Stimulated activated CD4-positive, alpha-beta T cell treated with anti-CD3 and anti-CD28 coated beads, Interleukin-4, amount 100 ng/mL, for 24 hours (primary cell): ENCODE results near the gene ASXL1.
"Not testable (repeated sequence)": the region's sequence is repeated elsewhere in the genome, so short reads cannot be mapped to it uniquely, and the experiment has no call there.

ENCODE experiments used
- DNase-seq: peaks from one replicate; pipeline ENCODE4 v3.0.0-alpha.2; 2020

The ASXL1 gene

DNA sequence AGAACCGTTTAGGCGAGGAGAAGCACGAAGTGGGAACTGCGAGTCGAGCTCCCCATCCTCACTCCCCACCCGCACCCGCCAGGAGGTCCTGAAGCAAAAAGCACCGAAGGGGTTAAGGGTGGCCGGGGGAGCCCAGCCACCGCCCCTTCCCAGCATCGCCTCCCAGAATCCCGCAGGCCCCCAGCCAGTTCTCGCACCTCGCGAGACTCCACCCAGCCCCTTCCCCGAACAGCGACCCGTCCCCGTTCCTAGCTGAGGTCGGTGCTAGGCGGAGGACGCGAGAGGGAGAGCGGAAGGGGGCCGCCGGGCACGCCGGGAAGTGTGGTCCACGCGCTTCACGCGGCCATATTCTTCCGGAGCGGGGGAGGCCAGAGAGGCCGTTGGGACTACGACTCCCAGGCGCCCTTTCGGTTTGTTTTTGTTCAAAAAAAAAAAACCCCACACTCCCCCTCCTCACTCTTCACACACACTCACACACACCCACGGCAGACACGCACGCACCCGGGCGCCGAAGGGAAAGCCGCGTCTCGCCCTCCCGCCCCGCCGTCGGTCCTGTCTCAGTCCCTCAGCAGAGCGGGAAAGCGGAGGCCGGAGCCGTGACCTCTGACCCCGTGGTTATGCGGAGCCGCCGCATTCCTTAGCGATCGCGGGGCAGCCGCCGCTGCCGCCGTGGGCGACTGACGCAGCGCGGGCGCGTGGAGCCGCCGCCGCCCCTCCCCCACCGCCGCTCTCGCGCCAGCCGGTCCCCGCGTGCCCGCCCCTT, at the start of gene ASXL1:
Gene ASXL1 (plus strand): TSS at position 463 of the 763 bp plus-strand sequence. CDS start 445 bp downstream, outside the sequence.
- DNase-seq = peak; percentile 95

DNA sequence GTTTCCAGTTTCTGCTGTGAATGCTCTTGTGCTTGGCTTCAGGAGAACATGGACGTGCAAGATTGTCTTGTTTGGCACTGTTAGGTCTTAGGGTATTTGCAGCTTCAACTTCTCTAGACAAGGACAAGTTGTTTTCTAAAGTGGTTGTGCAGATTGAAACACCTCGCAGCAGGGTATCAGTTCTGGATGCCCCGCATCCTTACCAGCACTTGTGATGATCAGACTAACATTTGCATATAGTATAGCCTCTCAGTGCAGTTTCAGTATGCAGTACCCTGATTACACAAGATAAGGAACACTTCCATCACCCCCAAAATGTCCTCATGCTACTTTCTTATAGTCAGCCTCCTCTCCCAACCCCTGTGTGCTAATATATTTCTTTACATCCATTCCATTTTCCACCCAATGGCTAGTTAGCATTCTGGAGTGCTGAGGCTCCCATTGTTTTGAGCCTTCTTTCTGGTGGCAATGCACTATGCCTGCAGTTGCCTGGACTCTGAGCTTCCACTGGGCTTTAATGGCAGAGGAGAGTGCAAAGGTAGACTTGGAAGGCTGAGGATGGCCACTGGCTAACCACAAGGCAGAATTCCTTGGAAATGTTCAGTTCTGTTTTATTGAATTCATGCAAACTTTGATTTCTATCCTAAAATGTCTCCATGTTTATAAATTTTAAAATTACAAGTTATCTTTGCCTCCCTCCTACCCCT, 45.3 kb upstream of the ASXL1 start:
- no peak for DNase-seq

DNA sequence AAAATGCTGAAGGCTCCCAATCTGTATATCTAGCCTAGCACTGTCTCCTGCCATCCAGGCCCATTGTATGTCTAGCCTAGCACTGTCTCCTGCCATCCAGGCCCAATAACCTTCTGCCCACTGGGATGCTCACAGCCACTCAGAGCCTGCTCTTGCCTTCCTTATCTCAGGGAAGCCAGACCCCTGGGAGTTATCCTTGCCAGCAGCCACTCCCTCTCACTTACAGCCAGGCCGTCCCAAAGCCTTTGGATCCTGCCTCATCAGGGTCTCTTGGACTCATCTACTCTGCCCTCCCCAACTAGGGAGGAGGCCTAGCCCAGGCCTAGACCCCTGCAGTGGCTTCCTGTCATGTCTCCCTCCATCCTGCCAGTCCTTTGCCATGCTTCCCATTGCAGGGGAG, 43.4 kb upstream of the ASXL1 start:
- no peak for DNase-seq

DNA sequence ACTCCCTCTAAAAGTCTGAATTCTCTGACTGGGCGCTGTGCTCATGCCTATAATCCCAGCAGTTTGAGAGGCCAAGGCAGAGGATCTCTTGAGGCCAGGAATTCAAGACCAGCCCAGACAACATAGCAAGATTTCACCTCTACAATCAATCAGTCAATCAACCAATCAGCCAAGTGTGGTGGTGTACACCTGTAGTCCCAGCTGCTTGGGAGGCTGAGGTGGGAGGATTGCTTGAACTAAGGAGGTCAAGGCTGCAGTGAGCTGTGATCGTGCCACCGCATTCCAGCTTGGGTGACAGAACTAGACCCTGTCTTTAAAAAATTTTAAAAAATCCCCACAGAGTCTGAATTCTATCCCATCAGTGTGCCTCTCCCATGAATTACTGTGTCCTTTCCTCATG, 42.7 kb upstream of the ASXL1 start:
- DNase-seq = no peak

DNA sequence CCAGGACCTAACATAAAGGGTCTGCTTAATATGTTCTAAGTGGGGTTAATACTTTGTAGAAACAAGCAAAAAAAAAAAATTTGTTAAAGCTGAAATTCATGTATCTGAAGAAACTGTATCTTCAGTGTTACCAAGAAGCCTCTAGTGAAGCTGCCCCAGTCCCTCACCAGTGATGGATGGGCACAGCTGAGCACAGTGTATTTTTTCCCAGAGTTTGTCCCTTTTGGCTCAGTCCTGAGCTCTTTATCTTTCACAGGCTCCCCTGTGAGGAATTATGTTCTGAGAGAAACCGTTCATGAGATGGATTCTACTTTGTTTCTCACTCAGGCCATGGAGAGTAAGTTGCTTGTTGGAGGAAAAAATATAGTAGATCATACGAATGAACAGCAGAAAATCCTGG, 42.2 kb upstream of the ASXL1 start:
- no peak for DNase-seq

DNA sequence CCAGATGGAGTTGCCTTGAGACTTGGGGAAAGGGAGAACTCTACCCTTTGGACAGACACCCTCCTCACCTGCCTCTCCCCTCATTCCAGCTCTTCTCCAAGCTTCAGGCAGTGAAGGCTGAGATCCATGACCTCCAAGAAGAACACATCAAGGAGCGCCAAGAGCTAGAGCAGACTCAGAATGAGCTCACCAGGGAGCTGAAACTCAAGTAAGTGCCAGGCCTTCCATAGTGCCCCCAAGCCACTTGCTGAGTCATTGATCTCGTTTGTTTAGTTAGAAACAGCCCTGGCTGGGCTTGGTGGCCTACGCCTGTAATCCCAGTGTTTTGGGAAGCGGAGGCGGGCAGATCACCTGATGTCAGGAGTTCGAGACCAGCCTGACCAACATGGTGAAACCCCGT, 41.5 kb upstream of the ASXL1 start:
- no peak for DNase-seq

DNA sequence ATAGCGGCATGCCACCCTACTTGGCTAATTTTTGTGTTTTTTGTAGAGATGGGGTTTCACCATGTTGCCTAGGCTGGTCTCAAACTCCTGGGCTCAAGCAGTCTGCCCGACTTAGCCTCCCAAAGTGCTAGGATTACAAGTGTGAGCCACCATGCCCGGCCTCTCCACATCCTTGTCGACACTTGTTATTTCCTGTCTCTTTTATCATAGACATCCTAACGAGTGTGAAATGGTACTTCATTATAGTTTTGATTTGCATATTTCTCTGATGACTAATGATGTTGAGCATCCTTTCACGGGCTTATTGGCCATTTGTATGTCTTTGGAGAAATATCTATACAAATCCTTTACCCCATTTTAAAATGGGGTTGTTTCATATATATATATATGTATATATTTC, 39.0 kb upstream of the ASXL1 start:
- DNase-seq = peak; percentile 7

DNA sequence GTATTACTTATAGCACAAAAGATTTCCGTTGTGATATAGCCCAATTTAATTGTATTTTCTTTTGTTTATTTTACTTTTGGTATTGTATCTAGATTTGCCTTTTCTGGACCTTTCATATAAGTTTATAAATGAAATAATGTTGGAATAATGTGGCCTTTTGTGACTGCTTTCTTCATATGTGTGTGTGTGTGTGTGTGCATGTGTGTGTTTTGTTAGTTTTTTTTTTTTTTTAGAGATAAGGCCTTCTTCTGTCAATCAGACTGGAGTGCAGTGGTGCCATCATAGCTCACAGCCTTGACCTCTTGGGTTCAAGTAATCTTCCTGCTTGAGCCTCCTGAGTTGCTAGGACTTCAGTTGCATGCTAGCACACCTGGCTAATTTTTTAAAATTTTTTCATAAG, 37.8 kb upstream of the ASXL1 start:
- no peak for DNase-seq

DNA sequence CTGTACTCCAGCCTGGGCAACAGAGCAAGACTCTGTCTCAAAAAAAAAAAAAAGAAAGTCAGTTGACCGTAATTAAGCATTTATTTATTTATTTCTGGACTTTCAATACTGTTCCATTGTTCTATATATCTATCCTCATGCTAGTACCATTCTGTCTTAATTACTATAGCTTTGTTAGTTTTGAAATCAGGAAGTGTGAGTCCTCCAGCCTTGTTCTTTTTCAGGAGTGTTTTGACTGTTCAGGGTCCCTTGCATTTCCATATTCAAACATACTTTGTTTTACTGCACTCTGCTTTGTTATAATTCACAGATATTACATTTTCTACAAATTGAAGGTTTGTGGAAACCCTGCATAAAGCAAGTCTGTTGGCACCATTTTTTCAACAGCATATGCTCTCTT, 36.7 kb upstream of the ASXL1 start:
- DNase-seq = no peak

DNA sequence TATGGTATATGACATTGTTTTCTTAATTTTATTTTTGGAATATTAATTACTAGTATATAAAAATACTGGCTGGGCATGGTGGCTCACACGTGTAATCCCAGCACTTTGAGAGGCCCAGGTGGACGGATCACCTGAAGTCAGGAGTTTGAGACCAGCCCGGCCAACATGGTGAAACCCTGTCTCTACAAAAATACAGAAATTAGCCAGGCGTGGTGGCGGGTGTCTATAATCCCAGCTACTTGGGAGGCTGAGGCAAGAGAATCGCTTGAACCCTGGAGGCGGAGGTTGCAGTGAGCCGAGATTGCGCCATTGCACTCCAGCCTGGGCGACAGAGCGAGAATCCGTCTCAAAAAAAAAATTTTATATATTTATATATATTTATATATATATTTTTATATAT, 35.9 kb upstream of the ASXL1 start:
- DNase-seq = not testable (repeated sequence)

DNA sequence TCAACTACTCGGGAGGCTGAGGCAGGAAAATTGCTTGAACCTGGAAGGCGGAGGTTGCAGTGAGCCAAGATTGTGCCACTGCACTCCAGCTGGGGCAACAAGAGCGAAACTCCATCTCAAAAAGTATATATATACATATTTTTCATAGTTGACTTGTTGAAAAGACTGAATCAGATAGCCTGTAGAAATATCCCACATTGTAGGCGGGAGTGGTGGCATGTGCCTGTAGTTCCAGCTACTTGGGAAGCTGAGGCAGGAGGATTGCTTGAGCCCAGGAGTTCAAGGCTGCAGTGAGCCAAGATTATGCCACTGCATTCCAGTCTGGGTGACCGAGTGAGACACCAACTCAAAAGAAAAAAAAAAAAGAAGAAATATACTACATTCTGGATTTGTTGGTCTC, 34.4 kb upstream of the ASXL1 start:
- DNase-seq = not testable (repeated sequence)

DNA sequence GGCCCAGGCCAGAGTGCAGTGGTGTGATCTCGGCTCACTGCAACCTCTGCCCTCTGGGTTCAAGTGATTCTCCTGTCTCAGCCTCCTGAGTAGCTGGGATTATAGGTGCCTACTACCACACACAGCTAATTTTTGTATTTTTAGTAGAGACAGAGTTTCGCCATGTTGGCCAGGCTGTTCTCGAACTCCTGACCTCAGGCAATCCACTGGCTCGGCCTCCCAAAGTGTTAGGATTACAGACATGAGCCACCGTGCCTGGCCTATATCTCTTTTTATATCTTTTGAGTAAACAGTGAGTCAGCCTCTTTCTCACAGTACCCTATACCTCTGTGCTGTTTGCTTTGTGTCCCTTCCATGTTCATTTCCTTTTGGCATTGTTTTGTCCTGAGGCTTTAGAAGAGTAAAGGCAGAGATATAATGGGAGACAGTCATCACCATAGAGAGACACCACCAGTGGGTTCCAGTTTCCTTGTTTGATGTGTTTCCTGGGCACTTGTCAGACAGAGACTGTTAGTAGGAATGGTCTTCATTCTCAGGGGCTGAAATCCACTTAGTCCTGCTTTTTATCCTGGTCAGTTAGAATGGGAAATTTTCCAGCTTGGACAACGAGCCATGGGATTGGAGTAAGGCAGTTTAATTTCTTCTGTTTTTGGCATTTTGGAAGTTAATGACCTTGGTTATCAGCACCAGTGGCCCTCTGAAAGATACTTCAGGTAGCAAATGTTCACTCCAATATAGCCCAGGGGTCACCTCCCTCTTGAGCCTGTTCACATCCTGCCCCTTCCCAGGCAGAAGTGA, 32.2 kb upstream of the ASXL1 start:
- DNase-seq = no peak

DNA sequence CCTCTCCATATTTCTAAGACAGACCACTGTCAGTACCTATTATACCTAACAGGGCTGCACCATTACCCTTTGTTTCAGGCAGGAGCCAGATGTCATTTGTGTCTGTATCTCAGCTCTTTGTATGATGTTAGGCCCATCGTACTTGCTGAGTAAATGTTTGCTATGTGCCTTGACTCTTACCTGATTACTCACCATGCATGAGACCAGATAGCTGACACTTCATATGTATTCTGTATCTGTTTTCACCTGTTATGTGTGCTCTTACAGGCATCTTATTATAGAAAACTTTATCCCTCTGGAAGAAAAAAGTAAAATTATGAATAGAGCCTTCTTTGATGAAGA, 31.7 kb upstream of the ASXL1 start:
- no peak for DNase-seq

DNA sequence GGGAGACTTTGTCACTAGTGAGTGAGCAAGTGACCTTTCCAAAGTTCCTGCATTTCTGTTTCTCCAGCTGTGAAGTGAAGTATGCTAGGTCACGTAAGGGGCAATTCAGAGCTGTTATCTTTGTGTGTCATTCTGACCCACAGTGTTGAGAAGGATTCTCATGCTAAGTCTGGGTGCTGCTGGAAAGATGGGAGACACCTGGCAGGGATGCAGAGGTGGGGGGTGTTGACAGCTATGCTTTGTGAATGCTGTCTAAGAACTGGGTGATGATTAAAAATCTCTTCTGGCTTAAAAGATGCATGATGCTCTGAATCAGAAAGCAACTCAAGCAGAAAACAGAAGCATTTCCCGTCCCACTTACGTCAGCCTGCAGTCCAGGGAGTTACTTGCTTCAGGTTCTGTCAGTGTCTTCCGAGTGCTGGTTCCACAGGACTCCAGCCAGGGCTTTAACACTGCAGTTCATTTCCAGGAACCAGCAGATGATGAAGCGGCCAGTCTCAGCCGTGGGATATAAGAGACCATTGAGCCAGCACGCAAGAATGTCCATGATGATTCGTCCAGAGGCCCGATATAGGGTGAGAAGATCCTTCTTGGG, 30.9 kb upstream of the ASXL1 start:
- DNase-seq = no peak

DNA sequence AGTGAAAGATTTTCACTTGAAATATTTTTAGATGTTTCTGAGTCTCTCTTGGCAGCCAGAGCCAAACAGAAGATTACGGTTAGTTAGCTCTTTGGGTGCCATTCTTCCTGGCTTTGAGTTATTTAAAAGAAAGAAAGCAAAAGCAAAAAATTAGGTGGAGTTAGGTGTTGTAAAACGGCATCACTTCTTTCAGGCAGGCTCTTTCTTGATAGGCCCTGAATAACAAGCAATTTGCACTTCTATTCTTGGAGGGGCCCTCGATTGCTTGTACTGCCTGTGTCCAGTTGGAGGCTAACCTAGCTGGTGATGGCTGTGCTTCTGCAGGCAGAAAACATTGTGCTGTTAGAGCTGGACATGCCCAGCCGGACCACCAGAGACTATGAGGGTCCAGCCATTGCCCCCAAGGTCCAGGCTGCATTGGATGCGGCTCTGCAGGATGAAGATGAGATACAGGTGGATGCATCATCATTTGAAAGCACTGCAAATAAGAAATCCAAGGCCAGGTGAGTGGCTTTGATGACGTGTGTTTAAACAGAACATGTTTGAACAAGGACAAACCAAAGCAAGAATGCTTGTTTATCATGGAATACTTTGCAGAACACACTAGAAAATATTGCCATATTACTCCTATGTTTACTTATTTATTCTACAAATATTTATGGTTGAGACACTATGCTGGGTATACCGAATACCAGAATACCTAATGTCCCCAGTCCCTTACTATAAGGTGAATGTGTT, 28.1 kb upstream of the ASXL1 start:
- DNase-seq = no peak

DNA sequence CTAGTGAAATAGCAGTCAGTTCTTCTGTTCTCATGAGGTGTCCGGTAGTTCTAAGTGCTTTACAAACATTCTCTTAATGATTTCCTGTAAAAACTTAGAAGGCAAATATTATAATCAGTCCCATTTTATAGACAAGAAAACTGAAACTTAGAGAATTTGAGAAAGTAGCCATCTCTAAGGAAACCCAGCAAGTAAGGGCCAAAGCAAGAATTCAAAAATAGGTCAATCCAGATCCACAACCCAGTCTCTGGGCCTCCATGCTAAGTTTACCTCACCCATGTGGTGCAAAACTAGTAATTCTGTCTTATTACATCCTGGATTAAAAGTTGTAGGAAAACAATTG, 27.6 kb upstream of the ASXL1 start:
- no peak for DNase-seq

DNA sequence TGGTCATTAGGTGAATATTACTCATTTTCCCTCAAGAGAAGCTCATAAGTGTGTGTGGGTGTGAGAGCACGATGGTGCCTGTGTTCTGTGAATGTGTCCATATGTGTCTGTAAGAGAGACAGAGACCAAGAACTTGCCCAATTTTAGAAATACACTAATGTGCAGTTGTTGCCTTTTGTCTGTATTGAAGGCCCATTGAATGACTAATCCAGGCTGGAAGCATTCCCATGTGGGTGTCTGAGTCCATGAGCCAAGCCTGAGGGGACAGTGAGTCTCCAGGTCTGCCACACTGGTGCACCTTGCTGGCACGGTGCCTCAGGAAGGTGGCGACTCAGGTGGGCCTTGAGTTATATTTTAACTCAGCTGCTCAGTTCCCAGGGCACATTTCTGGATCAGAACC, 25.5 kb upstream of the ASXL1 start:
- peak; percentile 15 for DNase-seq

DNA sequence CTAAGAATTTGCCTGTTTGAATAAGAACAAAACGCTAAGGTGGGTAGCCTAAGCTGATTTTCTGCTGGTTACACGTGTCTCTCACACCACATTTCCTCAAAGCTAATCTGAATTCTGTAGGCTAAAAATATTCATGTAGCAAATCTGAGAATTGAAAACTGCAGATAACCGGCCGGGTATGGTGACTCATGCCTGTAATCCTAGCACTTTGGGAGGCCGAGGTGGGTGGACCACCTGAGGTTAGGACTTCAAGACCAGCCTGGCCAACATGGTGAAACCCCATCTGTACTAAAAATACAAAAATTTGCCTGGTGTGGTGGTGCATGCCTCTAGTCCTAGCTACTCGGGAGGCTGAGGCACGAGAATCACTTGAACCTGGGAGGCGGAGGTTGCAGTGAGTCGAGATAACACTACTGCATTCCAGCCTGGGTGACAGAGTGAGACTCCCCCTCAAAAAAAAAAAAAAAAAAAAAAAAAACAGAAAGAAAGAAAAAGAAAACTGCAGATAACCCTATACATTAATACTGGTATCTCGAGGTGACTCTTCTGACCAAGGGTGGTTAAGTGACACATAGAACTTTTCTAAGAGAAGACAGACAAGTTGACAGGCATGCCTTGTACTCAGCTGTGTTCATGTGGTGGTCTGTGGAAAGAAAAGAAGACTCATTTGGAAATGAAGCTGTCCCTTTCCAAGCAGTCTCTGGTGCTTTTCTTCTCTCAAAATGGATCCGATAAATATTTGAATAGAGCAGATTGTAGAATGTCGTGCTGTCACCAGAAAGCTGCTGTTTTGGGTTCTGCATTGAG, 24.7 kb upstream of the ASXL1 start:
- peak; percentile 62 for DNase-seq

DNA sequence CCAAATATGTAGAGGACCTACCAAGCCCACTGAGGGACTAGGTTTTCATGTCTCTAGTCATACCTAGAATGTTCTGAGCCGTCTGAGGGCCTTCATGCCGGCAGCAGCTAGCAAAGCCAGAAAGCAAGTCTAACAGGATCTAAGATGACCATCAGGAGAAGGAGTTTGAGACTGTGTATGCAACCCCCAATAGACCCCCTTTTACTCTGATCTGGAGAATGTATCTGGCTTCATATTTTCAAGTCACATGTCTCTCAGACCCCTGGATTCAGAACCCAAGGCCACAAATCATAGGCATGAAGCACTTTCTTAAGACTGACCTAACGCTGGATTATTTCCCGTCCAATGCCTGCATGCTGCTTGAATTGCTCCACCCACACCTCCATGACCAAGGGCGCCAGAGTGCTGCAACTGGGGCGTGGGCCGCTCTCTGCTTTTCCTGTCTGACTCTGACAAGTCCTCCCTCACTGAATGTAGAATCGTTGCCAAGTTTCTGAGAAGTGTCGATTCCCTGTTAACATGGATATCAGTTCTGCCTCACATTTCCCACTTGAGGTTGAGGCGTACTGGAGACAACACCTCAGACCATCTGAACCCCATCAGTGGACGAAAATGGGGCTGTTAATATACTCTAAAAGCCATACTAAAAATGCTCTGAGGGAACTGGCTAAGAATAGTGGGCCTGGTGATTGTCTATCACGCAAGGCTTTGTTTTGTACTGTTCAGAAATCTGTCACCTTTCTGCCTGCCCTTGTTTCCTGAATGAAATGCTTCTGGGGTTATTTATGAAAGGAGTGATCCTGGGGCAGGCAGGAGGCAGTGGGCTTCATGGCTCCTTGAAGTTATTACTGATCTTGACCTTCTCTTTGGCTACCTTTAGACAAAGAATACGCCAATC, 23.9 kb upstream of the ASXL1 start:
- peak; percentile 70 for DNase-seq

DNA sequence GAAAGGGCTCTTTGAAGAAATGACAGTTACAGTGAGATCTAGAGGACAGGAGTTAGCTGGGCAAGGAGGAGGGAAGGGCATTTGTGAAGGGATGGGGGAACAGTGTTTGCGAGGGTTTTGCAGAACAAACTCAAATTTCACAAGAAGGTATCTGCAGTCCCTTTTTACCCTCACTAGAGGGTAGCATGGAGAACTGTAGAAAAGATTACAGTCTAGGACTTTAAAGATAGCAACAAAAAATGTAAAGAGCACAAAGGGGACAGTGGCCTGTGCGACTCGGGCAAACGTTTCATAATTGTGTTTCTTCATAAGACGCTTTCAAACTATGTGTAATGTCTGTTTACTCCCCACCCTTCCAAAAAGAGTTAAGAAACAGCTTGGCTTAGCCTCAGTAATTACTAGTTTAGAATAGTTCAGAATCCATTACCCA, 21.2 kb upstream of the ASXL1 start:
- no peak for DNase-seq
